Left colon (tissue), 2 donors: ENCODE measurements around the gene AKAP1. TPM values are rescaled to one million over a fixed set of nuclear protein-coding genes. Genes with fewer than 3 reads are reported as not detected.

ENCODE experiments used
- total RNA-seq, 2 donors: library from RNA; stranded (reverse); fragmentation: NEBNext Ultra II Directional; extraction: Animal tissue kit (Norgen Biotek cat#: 25700); gene quantifications; one replicate each; pipeline ENCODE4 v1.2.1, GENCODE V29; 2021
- donor health status: DM: no; HTN: no; CAD: no.
- donor health status: DM: yes; HTN: yes; CAD: no.

AKAP1 gene
- total RNA-seq, 2 donors from 2014 or later = 129 to 145 TPM

Other genes with a start within 250 kb of the AKAP1 start
- gene TRIM25, start 171.2 kb upstream of the AKAP1 start, total RNA-seq = 100 to 1,000 TPM; 101 to 103 TPM
- gene COIL, start 124.2 kb upstream of the AKAP1 start, total RNA-seq = 10 to 100 TPM; 11.6 to 12.5 TPM
- gene SCPEP1, start 107.1 kb upstream of the AKAP1 start, total RNA-seq = 10 to 100 TPM; 15.3 to 30.9 TPM
- gene MSI2, start 171.3 kb downstream of the AKAP1 start, total RNA-seq = 10 to 100 TPM; 65.5 to 81.0 TPM